Spleen (tissue), 7 donors: Measurements from ENCODE around the gene PTGER3.

Experiments
- POLR2AphosphoS5 ChIP-seq, 3 donors: sonication (generic); formaldehyde crosslinking; IDR thresholded peaks; one replicate each; pipeline ENCODE4 v1.5.1; 2017; ENCODE audit warnings: antibody characterized with exemption in 3 of 3
- TF ChIP-seq, protein P1 (sequence below), 11 experiments: fragments of 200-600 bp in 7 of 11; fragments of 450-650 bp in 4 of 11; sonication (generic) in 4 of 11; IDR thresholded peaks in 8 of 11; conservative IDR thresholded peaks in 3 of 11; 1 replicate in 7 of 11; 2 replicates in 4 of 11; pipeline versions ENCODE4 v1.4.0 to v1.8.0; 2016 to 2021; ENCODE audit warnings: antibody characterized with exemption in 11 of 11, inconsistent platforms in 4 of 11, mild to moderate bottlenecking in 1 of 11
- donor health status: DM: no; HTN: no; CAD: no; lungs with moderate emphysema.
- donor health status: DM: no; HTN: no; CAD: no.
- donor health status: DM: no; HTN: no; CAD: no.

DNA sequence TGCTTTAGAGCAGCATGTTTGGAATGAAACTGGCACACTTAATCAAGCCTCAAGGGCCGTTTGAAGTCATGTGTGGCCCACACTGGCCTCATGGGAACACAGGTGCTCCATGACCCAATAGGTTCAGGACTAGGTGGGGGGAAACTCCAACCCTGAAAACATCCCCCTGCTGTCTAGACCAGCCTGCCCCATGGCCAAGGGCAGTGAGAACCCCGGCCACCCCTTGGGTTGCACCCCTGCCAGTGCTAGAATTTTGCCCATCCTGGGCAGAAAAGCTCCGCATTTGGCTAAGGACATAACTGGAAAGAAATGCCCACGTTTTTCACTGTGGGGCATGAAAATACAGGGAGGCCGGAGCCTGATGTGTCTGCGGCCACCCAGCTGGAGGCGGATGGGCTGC is 6.1 kb upstream of the PTGER3 start:
- peak in 1 of 3 donors; percentile 42 for TF ChIP-seq POLR2AphosphoS5 (IDR thresholded peaks at IDR 0.05)
- TF ChIP-seq, protein P1, sequence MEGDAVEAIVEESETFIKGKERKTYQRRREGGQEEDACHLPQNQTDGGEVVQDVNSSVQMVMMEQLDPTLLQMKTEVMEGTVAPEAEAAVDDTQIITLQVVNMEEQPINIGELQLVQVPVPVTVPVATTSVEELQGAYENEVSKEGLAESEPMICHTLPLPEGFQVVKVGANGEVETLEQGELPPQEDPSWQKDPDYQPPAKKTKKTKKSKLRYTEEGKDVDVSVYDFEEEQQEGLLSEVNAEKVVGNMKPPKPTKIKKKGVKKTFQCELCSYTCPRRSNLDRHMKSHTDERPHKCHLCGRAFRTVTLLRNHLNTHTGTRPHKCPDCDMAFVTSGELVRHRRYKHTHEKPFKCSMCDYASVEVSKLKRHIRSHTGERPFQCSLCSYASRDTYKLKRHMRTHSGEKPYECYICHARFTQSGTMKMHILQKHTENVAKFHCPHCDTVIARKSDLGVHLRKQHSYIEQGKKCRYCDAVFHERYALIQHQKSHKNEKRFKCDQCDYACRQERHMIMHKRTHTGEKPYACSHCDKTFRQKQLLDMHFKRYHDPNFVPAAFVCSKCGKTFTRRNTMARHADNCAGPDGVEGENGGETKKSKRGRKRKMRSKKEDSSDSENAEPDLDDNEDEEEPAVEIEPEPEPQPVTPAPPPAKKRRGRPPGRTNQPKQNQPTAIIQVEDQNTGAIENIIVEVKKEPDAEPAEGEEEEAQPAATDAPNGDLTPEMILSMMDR (IDR thresholded peaks at IDR 0.05 in 8 of 11, conservative IDR thresholded peaks at IDR 0.05 in 3 of 11): no peak
